HG02870 (cell line): ENCODE measurements around the gene SUN5.
"Not testable (repeated sequence)": the region's sequence is repeated elsewhere in the genome, so short reads cannot be mapped to it uniquely, and the experiment has no call there.

Experiments
- ATAC-seq: cut with Tn5 transposase; IDR thresholded peaks from one replicate; pipeline ENCODE4 v1.9.1; 2021; ENCODE audit warnings: mild to moderate bottlenecking, moderate library complexity; ENCODE audit not compliant: unreplicated experiment

Gene SUN5

DNA sequence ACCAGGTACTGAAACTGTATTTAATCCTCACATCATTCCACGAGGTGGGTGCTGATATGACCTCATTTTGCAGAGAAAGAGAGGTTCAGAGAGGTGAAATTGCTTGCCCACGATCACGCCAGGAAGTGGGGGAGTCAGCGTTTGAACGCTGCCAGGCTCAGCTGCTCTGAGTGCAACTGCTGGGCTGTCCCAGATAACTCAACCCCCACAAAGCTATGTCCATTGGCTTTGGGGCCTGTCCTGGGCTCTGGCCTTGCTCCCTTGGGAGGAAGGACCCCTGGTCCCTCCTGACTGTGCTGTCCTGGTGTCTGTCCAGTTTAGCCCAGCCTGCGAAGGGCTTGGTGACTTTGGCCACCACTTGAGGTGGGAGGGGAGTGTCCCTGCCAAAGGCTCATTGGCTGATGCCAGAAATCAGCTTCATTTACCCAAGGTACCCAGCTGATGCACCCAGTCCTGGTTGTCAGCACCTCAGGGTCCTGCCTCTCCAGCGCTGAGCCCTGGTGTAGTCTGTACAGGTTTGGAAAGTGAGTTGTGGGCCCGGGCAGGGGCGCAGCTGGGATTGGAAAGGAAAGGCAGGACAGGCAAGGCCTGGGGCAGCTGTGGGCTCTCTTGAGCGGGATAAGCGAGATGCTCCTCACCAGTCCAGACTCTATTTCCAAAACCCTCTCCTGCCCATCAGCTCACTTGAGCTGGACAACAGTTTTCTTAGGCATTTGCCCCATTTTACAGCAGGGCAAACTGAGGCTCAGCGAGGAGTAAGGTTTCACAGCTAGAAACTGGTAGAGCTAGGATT is 38.5 kb downstream of the SUN5 start:
- no peak for ATAC-seq

DNA sequence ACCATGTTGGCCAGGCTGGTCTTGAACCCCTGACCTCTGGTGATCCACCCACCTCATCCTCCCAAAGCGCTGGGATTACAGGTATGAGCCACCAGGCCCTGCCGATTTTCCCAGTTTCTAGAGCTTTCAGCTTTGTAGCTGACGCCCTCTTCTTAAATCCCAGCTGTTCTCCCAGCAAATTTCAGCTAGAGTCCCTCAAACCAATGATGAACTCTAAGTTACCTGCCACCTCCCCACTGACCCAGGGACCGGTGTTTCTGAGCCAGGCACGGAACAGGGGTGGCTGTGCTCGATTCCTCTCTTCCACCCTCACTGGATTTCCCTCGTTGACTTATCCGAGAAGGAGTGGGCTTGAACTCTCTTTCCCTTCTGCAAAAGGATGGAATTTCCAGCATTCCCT is 39.1 kb downstream of the SUN5 start:
- ATAC-seq: no peak

DNA sequence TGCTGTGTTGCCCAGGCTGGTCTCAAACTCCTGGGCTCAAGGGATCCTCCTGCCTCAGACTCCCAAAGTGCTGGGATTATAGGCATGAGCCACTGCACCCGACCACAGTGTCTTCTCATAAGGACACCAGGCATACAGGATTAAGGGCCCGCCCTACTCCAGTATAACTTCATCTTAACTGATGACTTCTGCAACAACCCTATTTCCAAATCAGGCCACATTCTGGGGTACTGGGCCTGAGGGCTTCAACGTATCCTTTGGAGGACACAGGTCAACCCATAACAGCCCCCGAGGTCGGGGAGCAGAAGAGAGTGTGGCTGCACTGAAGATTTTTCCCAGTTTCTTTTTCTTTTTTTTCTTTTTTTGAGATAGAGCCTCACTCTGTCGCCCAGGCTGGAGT is 39.7 kb downstream of the SUN5 start:
- no peak for ATAC-seq

DNA sequence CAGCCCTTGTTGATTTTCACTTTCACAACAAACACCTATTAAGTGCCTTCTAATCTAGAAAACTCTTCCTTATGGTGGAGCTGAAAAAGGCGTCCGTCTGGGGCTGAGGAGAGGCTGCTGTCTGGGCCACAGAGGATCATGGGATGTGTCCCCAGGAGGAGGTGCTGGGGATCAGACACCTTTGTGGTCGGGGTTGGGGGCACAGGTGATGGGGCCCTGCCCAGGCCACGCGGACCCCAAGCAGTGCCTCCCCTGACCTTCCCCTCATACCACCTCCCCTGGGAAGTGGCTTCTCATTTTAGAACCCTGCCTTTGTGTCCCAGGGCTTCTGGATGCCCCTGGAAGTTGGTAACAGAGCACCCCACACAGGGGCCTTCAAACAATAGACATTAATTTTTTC is 41.1 kb downstream of the SUN5 start:
- no peak for ATAC-seq

DNA sequence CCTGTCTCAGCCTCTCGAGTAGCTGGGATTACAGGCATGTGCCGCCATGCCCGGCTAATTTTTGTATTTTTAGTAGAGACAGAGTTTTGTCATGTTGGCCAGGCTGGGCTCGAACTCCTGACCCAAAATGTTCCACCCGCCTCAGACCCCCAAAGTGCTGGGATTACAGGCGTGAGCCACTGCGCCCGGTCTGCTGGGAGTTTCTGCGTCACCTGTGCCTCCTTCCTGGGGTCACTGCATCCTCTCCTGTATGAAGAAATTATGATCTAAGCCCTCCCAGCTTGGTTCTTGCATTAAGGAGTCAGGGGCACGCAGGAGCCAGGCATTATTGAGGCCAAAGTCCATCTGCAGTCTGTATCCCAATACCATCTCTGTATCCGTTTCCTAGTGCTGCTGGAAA is 41.6 kb downstream of the SUN5 start:
- not testable (repeated sequence) for ATAC-seq

DNA sequence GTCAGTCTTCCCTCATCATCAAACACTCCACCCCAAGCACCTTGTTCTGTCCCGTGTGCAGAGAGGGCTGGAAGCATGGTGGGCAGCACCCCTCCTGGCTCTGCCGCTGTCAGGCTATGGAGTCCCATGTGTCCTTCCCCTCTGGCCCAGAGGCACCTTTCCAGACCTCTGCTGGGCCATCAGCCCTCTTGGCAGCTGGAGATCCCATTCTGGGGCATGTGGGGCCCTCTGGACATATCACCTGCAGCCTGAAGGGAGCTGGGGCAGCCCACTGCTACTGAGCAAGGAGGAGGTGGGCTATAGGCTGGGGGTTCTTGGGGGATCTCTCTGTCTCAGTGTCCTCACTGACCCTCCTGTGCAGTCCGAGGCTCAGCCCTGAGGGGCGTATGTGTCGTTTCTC is 42.2 kb downstream of the SUN5 start:
- ATAC-seq: no peak

DNA sequence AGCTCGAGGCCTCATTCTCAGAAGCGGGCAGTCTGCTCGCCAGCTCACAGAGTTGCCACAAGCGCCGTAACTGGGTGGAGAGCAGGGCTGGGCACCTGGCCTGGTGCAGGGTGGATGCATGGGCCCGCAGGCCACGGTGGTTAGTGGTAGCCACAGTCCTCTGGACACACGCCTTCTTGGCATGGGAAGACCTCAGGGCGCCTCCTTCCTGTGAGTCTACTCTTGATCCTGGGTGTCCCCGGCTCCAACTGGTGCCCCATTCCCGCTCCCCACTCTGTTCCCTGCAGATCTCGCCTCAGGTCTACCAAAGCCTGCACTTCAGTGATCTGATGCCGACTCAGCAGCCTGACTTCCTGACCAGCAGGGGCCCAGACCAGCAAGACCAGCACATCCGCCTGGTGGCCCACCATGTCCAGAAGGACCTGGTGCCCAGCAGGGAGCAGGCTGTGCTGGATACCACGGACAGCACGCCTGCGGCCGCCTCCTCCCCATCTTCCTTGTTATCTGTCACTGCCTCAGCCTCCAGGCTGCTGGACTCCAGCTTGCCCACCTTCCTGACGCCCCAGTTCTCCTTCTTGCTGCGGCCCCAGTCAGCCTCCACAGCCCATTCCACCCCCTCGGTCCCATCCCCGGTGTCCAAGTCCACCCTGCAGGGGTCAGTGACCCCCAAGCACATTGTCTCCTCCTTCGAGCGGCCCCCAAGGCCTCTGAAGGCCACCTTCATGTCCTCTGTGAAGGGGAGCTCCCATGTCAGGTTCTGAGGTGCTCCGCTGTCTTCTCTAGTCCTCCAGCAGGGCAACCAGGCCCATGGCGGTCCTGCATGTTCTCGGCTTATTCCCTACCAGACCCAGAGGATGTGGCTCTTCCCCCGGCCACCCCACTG is 43.1 kb downstream of the SUN5 start:
- ATAC-seq: no peak

DNA sequence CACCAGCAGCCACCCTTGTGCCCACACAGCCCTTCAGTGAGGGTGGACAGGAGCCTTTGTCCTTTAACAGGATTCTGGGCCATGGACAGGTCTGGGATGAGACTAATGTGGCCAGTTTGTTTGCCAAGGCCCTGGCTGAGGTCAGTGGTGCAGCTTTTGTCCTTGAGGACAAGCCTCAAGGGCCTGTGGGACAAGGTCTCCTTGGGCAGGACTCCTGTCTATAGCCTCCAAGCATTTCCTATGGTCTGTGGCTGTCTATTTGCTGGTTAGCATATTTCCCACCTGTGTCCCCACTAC is 44.1 kb downstream of the SUN5 start:
- no peak for ATAC-seq

DNA sequence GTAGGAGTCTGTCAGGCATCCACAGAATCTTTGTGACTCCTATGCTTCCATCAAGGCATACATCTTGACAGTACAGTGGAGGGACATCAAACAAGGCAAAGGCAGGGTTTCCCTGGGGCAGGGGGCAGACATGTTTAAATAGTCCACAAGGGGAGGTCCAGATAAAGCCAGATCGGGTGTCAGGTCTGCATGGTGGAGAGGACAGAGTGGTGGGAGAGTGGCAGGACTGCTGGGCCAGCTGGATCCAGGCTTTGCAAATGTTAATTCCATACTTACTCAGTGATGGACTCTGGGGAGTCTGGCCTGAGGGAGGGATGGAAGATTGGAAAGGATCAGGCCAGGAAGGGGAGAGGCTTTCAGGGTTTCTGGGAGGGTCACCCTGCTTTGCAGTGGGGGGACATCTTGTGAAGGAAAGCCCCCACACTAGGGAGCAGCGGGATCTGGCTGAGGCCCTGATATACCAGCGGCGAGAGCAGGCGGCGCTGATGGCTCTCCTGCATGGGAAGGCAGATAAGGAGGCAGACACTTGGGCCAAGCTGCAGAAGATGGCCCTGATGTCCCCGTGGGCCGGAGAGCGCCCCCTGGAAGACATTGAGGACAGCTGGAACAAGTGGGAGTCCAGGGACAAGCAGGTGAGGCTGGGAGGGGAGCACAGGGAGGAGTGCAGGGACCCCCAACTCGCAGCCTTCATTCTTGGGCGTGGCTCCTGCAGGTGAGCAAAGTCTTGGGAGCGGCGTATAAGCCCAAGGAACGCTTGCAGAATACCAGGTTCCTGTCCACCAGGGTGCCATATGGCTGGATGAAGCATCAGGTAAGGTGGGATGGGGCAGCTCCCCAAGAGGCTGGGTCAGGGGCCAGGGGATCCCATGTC is 44.6 kb downstream of the SUN5 start:
- ATAC-seq: no peak

DNA sequence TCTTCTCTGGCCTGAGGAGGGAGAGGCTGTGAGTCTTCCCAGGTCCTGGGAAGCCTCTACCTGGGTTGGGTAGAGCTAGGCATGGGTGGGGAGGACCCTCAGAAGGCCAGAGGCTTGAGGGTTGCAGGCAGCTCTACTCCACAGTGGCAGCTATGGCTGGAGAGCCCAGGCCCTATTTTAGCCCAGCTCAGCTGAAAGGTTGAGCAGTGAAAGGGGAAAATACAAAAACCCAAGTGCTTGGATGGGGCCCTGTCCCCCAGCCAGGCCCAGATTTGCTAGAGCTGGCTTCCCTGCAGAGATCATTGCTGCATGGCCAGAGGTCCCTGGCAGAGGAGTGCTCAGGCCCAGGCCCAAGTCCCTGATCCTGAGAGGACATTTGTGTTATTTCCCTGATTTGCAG is 45.7 kb downstream of the SUN5 start:
- ATAC-seq: no peak

DNA sequence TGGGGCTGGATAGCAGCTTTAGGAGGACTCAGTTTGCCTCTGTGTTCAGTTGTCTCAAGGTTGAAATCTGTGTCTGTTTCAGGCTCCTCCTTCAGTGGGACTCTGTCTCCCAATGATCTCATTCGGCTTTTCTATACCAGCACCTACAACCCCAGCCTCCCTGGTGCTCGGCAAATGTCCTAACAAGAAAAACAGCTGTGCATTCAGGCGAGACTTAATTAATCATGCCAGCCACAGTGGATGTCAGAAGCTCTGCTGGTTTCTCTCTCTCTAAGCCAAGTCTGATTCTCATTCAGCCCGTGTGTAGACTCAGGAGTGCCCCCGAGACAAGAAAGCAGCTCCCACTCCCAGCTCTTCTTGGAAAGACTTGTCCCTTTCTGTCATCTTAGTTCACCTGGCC is 46.8 kb downstream of the SUN5 start:
- no peak for ATAC-seq

DNA sequence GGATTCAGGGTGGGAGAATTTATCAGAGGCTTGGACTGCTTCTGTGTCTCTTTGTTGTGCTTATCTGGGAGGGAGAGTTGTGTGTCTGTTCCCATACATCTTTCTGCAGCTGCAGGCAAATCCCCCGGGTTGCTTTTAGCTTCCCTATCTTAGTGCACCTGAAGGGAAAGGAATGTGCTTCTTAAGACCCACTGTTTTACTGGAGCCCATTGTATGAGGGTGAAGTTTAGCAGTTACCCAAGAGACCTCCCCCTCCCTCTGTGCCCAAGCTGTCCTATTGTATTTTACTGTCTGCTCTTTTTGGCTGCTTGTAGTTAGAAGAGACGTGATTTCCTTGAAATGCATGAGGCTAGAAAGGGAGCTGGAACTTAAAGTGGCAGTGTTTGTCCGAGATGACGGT is 53.7 kb downstream of the SUN5 start:
- not testable (repeated sequence) for ATAC-seq

DNA sequence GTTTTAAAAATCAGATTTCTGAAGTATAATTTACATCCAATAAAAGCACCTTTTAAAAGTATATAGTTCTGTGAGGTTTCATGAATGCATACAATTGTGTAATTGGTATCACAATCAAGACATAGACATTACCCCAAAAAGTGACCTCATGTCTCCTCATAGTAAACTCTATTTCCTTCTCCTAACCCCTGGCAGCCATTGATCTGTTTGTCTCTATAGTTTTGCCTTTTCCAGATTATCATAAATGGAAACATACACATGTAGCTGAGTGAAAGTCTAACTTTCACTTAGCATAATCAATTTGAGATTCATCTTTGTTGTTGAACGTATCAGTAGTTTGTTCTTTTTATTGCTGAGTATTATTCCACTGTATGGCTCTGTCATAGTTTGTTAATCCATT is 57.6 kb downstream of the SUN5 start:
- ATAC-seq: no peak

DNA sequence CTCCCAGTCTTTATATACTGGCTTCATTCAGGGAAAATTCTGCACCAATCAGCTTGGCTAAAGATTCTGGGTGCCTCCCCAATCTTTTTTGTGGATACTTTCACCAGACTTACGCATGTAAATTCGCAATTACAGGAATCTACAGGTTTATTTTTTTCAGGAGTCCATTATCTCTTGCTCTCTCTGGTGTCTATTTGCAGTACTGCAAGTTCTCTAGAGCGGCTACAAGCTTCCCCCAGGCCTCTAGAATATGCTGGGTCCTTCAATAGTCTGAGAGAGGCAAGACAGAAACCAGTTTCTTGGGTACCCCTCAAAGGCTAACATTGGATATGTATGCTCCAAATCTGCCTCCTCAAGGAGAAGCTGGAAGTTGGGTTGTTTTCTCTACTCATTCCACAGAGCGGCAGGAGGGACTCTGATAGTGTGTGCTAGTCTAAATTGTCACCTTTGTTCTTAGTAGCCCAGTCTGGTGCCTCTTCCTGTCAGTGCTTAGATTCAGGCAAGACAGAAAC is 58.5 kb downstream of the SUN5 start:
- no peak for ATAC-seq

DNA sequence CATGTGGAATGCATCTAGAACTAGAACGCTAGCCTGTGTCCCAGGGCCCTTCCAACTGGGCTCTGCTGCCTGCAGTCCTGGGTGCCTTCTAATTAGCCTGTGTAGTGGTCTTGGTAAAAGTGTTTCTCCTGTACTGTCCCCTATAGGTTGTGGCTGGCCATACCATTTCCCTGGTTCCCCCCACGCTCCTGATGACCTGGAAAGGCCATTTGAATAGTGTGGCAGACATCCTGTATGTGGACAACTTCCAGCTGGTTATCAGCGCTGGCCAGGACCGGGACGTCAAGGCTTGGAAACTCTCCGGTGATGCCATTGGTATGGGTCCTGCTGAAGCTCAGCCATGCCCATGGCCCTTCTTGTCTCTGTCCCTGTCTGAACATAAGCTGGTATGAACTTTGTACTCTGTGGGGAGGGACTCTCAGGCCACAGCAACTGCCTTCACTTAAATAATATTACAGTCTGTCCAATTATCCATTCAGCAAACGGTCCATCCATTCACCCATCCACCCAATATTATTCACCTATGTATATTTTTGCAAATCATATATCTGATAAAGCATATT is 60.7 kb downstream of the SUN5 start:
- ATAC-seq: no peak

DNA sequence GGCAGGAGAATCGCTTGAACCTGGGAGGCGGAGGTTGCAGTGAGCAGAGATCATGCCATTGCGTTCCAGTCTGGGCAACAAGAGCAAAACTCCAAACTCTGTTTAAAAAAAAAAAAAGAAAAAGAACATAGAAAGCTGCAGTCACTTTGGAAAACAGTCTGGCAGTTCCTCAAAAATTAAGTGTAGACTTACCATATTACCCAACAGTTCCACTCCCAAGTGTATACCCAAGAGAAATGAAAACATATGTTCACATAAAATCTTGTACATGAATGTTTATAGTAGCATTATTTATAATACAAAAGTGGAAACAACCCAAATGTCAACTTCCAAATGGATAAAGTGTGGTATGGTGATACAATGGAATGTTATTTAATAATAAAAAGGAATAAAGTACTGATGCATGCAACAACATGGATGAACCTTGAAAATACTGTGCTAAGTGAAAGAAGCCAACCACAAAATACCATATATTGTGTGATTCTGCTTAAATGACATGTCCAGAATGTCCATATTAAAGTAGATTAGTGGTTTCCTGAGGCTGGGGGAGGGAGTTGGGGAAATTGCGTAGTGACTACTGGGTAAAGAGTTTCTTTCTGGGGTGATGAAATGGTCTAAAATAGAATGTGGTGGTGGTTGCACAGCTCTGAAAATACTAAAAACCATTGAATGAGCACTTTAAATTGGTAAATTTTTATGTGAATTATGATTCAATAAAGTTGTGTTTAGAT is 62.9 kb downstream of the SUN5 start:
- no peak for ATAC-seq

DNA sequence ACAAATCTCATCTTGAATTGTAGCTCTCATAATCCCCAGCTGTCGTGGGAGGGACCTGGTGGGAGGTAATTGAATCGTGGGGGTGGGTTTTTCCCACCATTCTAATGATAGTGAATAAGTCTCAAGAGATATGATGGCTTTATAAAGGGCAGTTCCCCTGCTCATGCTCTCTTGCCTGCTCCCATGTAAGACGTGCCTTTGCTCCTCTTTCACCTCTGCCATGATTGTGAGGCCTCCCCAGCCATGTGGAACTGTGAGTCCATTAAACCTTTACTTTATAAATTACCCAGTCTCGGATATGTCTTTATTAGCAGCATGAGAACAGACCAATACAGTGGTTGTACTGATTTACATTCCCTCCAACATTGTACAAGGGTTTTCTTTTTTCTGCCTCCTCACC is 69.7 kb downstream of the SUN5 start:
- ATAC-seq: no peak
